ENCODE measurements around the gene FOXB1.

DNA sequence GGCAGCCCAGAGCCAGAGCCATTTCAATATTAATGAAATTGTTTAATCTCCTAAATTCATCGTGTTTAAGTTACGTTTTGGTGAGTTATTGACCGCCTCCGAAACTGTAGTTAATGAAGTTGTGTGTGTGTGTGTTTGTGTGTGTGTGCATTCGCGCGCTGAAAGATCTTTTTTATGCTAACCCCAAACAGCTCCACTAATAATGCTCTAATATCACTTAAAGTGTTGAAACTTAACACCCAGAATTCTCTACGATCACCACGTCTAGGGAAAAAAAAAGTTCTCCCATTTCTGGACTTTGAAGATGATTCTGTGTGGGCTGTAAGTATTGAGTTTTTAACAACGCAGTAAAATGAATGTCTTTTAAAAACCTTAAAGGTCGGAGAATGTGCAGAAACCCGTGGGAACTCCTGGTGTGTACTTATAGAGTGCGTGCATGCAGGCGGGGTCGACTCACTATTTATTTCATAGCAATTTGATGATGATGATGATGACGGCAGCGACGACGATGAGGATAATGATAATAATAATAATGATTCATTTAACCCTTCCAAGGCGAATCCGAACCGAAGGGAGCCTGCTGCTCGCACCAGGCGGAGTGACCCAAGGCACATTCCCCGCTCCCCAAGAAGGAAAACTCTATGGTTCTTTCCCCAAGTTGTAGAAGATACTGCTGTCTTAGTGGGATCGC, 1.4 kb upstream of the FOXB1 start:
- no peak for TF ChIP-seq POLR2A (IDR thresholded peaks at IDR 0.05)
- TF ChIP-seq, protein P1, sequence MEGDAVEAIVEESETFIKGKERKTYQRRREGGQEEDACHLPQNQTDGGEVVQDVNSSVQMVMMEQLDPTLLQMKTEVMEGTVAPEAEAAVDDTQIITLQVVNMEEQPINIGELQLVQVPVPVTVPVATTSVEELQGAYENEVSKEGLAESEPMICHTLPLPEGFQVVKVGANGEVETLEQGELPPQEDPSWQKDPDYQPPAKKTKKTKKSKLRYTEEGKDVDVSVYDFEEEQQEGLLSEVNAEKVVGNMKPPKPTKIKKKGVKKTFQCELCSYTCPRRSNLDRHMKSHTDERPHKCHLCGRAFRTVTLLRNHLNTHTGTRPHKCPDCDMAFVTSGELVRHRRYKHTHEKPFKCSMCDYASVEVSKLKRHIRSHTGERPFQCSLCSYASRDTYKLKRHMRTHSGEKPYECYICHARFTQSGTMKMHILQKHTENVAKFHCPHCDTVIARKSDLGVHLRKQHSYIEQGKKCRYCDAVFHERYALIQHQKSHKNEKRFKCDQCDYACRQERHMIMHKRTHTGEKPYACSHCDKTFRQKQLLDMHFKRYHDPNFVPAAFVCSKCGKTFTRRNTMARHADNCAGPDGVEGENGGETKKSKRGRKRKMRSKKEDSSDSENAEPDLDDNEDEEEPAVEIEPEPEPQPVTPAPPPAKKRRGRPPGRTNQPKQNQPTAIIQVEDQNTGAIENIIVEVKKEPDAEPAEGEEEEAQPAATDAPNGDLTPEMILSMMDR (IDR thresholded peaks at IDR 0.05), result no peak

All from thyroid gland (tissue), 4 donors.